Measurements from ENCODE around the gene SSH3.

GRCh38 chr11:67261640-67261945, 41.7 kb upstream of the SSH3 start:
- no peak for TF ChIP-seq CTCF (IDR thresholded peaks at IDR 0.05)
- TF ChIP-seq POLR2A (IDR thresholded peaks at IDR 0.05): no peak
- TF ChIP-seq POLR2AphosphoS5 (IDR thresholded peaks at IDR 0.05): no peak

All from breast epithelium (tissue), 3 donors.